ENCODE data around the gene TMEM59. TPM values are rescaled to one million over a fixed set of nuclear protein-coding genes. Genes with fewer than 3 reads are reported as not detected.

TMEM59 gene
- total and polyA plus RNA-seq, 12 donors = 98.2 to 474 (median 342) TPM

DNA sequence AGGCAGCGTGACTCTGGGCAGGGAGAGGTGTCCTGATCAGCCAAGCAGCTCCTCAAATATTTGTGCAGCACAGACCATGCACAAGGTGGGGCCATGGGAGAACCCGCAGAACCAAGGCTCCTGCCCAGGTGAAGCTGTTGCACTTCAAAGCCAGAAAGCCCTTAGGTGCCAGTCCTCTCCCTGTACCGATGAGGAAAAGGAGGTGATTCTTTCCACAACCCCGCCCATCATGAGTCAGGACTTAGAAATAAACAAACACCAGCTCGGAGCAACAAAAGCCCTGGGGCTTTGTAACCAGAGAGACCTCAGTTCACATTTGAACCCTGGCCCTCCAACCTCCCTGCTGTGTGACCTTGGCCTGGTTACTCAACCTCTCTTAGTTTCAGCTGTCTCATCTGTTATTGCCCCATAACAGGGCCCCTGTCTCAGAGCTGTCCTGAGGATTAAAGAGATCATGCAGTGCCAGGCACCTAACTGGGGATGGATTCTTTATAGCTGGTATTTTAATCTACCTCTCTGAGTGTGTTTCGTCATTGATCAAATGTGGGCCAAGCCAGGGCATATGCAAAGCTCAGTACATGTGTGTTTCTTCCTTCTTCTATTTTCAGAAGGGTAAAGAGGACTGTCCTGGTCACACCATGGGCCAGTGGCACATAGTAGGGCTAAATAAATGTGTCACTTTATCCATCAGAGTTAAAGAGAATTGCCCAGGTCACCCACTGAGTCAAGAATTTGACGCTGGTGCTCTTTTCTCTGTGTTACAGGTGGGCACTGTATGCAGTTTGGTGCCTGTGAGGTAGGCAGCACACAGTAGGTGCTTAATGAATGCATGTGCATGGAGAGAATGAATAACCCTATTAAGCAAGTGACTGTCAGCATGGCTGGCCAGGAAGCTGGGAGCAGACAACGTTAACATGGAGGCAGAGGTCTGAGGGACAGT is 36.4 kb downstream of the TMEM59 start:
- Histone ChIP-seq H3K36me3 (no peaks in the 10 kb centered on the region), H3K9me3 (no peaks in the 10 kb centered on the region), H3K27me3 (peaks cover 0 to 40% (median 19%) of the 10 kb centered on the region in 7 donors), H3K27ac (no peak overlapping the region), H3K4me1 (no peaks in the 10 kb centered on the region), H3K4me3 (no peak overlapping the region)
- intact Hi-C loops (cut with DNase I) = no loop called here
- WGBS, 2 donors = 60 to 61% methylated on average over 8 of the region's 8 CpGs
- no peak for DNase-seq
- no peak for ATAC-seq
- TF ChIP-seq, protein P1, sequence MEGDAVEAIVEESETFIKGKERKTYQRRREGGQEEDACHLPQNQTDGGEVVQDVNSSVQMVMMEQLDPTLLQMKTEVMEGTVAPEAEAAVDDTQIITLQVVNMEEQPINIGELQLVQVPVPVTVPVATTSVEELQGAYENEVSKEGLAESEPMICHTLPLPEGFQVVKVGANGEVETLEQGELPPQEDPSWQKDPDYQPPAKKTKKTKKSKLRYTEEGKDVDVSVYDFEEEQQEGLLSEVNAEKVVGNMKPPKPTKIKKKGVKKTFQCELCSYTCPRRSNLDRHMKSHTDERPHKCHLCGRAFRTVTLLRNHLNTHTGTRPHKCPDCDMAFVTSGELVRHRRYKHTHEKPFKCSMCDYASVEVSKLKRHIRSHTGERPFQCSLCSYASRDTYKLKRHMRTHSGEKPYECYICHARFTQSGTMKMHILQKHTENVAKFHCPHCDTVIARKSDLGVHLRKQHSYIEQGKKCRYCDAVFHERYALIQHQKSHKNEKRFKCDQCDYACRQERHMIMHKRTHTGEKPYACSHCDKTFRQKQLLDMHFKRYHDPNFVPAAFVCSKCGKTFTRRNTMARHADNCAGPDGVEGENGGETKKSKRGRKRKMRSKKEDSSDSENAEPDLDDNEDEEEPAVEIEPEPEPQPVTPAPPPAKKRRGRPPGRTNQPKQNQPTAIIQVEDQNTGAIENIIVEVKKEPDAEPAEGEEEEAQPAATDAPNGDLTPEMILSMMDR (IDR thresholded peaks at IDR 0.05) = no peak

DNA sequence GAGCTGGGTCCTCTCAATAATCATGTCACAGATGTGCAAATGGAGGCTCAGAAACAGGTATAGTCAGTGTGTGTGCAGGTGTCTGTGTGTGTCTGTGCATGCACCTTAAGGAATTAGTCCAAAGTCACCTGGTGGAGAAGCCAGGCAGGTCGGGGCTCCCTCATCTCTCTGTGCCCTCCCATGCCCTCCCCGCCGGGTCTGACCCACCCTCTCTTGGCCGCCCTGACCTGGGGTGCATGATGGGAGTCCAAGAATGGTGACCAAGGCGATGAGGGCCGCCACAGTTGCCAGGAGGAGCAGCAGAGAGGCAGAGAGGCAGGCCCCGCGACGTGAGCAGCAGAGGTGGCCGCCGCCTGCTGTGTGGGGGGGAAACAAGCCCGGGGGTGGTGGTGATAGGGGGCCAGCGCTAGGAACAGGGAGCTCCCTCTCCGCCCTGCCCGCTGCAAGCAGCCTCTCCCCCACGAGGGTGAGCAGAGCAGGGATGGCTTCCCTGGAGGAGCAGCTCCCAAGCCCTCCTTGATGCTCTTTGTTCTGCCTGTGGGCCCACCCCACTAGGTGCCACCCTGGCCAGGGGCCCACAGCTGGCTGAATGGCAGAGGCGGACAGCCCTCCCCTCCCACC is 38.9 kb downstream of the TMEM59 start:
- H3K27me3 ChIP-seq = peaks cover 0 to 54% (median 19%) of the 10 kb centered on the region in 7 donors
- intact Hi-C loops (cut with DNase I) = no loop called here
- DNase-seq (no peak), ATAC-seq (no peak)
- 44 to 48% methylated on average over 15 to 17 of the region's 17 CpGs for WGBS, 2 donors
- H3K36me3 ChIP-seq = no peaks in the 10 kb centered on the region
- no peak overlapping the region for H3K27ac ChIP-seq
- H3K9me3 ChIP-seq = no peaks in the 10 kb centered on the region
- no peak overlapping the region for H3K4me3 ChIP-seq
- no peaks in the 10 kb centered on the region for H3K4me1 ChIP-seq
- TF ChIP-seq, protein P1 (IDR thresholded peaks at IDR 0.05) = no peak

DNA sequence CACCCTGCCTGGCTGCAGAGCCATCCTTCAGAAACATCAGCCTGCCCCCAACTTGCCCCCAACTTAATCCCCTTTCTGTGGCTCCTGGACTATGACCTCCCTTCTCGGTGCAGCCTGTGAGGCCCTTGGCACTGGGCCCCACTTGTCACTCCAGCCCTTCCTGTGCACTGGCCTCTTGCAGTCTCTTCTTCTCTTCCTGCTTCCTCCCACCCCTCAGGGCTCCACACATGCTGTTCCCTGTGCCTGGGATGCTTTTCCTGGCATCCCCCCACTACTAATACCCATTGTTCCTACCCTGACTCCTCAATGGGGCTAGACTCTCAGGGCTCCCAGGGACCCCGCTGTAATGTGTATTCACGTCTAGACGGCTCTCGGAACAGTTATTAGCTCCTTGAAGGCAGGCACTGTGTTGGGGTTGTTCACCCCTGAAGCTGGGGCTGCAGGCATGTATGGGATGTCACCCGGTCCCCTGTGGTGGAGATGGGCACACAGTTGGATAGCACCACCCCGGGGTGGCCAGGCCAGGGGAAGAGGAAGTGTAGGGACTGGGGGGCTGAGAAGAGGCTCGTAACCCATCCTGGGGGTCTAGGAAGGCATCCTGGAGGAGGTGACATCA is 39.5 kb downstream of the TMEM59 start:
- Histone ChIP-seq H3K9me3 (no peaks in the 10 kb centered on the region), H3K27ac (no peak overlapping the region), H3K27me3 (peaks cover 0 to 54% (median 19%) of the 10 kb centered on the region in 7 donors), H3K36me3 (no peaks in the 10 kb centered on the region), H3K4me3 (no peak overlapping the region), H3K4me1 (no peaks in the 10 kb centered on the region)
- WGBS, 2 donors = 78 to 79% methylated on average over 8 of the region's 8 CpGs
- TF ChIP-seq, protein P1 (IDR thresholded peaks at IDR 0.05) = no peak
- no peak for ATAC-seq
- DNase-seq = no peak
- intact Hi-C loops (cut with DNase I) = no loop called here

DNA sequence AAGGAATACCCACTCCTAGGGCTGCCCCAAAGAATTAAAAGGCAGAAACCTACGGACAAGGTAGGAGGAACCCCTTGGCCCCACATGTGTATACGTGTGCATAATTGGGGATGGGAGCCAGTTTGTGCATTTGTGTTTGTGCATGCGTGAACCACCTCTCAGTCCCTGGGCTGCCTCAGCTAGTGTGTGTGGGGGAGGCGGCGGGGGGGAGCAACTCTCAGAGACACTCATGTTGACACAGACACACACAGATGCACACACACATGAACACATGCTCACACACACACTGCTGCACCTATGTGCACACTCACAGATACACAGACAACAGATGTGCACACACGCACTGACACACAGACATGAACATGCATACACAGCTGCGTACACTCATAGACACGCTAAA is 40.1 kb downstream of the TMEM59 start:
- H3K27me3 ChIP-seq = peaks cover 0 to 54% (median 19%) of the 10 kb centered on the region in 7 donors

More for the DNA sequence above, 40.1 kb downstream of the TMEM59 start:
- WGBS, 2 donors = 84 to 85% methylated on average over 8 of the region's 8 CpGs
- Histone ChIP-seq H3K4me1 (no peaks in the 10 kb centered on the region), H3K36me3 (no peaks in the 10 kb centered on the region), H3K9me3 (no peaks in the 10 kb centered on the region), H3K27ac (no peak overlapping the region), H3K4me3 (no peak overlapping the region)
- intact Hi-C loops (cut with DNase I) = no loop called here
- DNase-seq = no peak
- TF ChIP-seq, protein P1 (IDR thresholded peaks at IDR 0.05) = no peak
- no peak for ATAC-seq

Data from heart right ventricle (tissue), 16 donors.